RWPE2 (cell line): ENCODE data around the gene ZBTB11.
"Not testable (repeated sequence)": the region's sequence is repeated elsewhere in the genome, so short reads cannot be mapped to it uniquely, and the experiment has no call there.

ENCODE experiments used
- ATAC-seq: fragments of 200-7000 bp; cut with Tn5 transposase; 3 replicates; pipeline ENCODE4 v1.9.1; 2021; ENCODE audit warnings: low read depth
- DNase-seq: peaks from one replicate; pipeline ENCODE4 v3.0.0-alpha.2; 2020; ENCODE audit warnings: low spot score
- H3K27ac ChIP-seq: fragments of 450-650 bp; 2 replicates; pipeline ENCODE4 v1.5.1; 2017; ENCODE audit warnings: mild to moderate bottlenecking; ENCODE audit not compliant: poor library complexity, severe bottlenecking
- H3K27me3 ChIP-seq: fragments of 250-450 bp; sonication (Bioruptor Pico); 2 replicates; pipeline ENCODE4 v1.5.1; 2021; ENCODE audit warnings: mild to moderate bottlenecking, moderate library complexity; ENCODE audit not compliant: insufficient read depth, poor library complexity, severe bottlenecking
- H3K36me3 ChIP-seq: fragments of 250-450 bp; sonication (Bioruptor Pico); 2 replicates; pipeline ENCODE4 v1.5.1; 2020; ENCODE audit warnings: low read depth, mild to moderate bottlenecking, moderate library complexity
- H3K4me1 ChIP-seq: fragments of 250-450 bp; sonication (Bioruptor Pico); 2 replicates; pipeline ENCODE4 v1.5.1; 2021; ENCODE audit warnings: mild to moderate bottlenecking, moderate library complexity; ENCODE audit not compliant: insufficient read depth, poor library complexity, severe bottlenecking
- H3K4me3 ChIP-seq: fragments of 250-450 bp; sonication (Bioruptor Pico); 2 replicates; pipeline ENCODE4 v1.5.1; 2021; ENCODE audit warnings: mild to moderate bottlenecking, moderate library complexity; ENCODE audit not compliant: severe bottlenecking
- H3K9me3 ChIP-seq: fragments of 250-450 bp; sonication (Bioruptor Pico); 2 replicates; pipeline ENCODE4 v1.5.1; 2021; ENCODE audit warnings: mild to moderate bottlenecking, moderate library complexity; ENCODE audit not compliant: severe bottlenecking
- TF ChIP-seq, protein P1 (sequence below): fragments of 450-650 bp; IDR thresholded peaks from one replicate; pipeline ENCODE4 v1.5.1; 2017; ENCODE audit warnings: mild to moderate bottlenecking, moderate library complexity; ENCODE audit not compliant: poor library complexity, severe bottlenecking

The ZBTB11 gene

DNA sequence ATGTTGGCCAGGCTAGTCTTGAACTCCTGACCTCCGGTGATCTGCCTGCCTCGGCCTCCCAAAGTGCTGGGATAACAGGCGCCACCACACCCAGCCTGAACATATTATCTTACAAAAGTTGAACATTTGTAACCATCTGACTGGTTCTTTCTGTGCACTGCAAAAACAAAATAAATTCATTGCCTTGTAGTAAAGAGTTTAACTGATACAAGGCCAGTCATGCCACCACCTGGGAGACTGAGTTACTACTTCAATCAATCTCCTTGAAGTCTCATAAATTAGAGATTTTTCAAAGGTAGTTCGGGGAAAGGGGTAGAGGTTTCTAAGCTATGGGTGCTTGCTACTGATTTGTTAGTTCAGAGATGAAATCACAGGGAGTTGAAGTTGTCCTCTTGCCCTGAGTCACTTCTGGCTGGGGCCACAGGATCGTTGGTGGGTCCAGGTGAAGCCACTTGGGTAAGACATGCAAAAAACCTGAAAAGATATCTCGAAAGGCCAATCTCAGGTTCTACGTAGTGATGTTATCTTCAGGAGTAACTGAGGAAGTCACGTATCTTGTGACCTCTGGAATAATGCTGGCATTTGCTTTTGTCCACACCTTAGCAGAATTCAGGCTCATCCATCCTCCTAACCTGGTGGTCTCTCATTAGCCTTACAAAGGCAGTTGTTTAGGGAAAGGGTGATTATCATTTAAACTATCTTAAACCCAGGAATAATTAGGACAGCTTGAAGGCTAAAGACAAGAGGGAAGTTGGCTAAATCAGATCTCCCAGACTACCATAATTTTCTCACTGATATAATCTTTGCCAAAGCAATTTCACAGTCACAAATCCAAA lies 33.7 kb downstream of the ZBTB11 start:
- Histone ChIP-seq H3K27ac (peak overlapping the region; percentile 33), H3K27me3 (no peaks in the 10 kb centered on the region), H3K36me3 (peaks cover 1% of the 10 kb centered on the region; the same call in 1 of the 2 replicates), H3K4me1 (peaks cover 8% of the 10 kb centered on the region), H3K4me3 (no peak overlapping the region), H3K9me3 (no peaks in the 10 kb centered on the region)
- TF ChIP-seq, protein P1, sequence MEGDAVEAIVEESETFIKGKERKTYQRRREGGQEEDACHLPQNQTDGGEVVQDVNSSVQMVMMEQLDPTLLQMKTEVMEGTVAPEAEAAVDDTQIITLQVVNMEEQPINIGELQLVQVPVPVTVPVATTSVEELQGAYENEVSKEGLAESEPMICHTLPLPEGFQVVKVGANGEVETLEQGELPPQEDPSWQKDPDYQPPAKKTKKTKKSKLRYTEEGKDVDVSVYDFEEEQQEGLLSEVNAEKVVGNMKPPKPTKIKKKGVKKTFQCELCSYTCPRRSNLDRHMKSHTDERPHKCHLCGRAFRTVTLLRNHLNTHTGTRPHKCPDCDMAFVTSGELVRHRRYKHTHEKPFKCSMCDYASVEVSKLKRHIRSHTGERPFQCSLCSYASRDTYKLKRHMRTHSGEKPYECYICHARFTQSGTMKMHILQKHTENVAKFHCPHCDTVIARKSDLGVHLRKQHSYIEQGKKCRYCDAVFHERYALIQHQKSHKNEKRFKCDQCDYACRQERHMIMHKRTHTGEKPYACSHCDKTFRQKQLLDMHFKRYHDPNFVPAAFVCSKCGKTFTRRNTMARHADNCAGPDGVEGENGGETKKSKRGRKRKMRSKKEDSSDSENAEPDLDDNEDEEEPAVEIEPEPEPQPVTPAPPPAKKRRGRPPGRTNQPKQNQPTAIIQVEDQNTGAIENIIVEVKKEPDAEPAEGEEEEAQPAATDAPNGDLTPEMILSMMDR: no peak
- no peak for DNase-seq
- ATAC-seq: no peak

DNA sequence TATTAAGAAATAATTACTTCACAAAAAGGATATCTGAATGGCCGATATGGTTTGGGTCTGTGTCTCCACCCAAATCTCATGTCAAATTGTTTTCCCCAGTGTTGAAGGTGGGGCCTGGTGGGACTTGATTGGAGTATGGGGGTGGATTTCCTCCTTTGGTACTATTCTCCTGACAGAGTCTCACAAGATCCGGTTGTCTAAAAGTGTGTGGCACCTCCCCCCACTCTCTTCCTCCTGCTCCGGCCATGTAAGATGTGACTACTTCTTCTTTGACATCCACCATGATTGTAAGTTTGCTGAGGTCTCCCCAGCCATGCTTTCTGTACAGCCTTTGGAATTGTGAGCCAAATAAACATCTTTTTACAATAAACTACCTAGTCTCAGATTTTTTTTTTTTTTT lies 34.5 kb downstream of the ZBTB11 start:
- DNase-seq (no peak), ATAC-seq (no peak)
- H3K9me3 ChIP-seq: no peaks in the 10 kb centered on the region
- TF ChIP-seq, protein P1: no peak
- no peaks in the 10 kb centered on the region for H3K27me3 ChIP-seq
- no peak overlapping the region for H3K4me3 ChIP-seq
- no peak overlapping the region for H3K27ac ChIP-seq
- H3K4me1 ChIP-seq: peaks cover 8% of the 10 kb centered on the region
- H3K36me3 ChIP-seq: no peaks in the 10 kb centered on the region

DNA sequence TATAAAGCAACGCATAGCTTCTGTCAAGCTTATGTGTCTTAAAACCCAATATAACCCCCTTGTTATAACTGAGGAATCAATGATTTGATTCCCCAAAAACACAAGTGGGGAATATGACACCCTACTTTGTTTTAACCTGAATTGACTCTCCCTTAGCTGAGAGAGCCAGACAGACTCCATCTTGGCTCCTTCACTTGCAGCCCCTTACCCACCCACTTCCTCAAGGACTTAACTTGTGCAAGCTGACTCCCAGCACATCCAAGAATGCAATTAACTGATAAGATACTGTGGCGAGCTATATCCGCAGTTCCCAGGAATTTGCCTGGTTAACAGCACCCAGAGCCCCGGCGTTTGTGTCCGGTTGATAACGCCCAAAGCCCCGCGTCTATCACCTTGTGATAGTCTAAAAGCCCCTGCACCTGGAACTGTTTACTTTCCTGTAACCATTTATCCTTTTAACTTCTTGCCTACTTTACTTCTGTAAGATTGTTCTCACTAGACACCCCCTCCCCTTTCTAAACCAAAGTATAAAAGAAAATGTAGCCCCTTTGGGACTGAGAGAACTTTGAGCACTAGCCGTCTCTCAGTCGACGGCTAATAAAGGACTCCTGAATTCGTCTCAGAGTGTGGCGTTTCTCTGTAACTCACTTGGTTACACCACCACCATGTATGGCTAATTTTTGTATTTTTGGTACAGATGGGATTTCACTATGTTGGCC lies 35.4 kb downstream of the ZBTB11 start:
- H3K27ac ChIP-seq, H3K4me1 ChIP-seq, DNase-seq, ATAC-seq, H3K9me3 ChIP-seq, H3K36me3 ChIP-seq, H3K27me3 ChIP-seq, H3K4me3 ChIP-seq: not testable (repeated sequence)

DNA sequence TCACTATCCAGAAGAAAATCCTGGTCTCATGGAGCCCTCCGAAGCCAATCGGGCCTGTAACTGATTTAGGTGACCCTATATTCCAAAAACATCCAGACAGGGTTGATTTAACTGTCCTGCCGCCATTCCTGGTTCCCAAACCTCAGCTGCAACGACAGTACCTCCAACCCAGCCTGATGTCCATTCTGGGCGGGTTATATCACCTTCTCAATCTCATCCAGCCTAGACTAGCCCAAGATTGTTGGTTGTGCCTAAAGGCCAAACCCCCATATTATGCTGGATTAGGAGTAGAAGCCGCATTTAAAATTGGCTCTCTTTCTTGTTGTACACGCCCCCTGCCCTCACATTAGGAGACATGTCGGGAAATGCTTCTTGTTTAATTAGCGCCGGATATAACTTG lies 36.7 kb downstream of the ZBTB11 start:
- peaks cover 8% of the 10 kb centered on the region for H3K4me1 ChIP-seq
- DNase-seq (no peak), ATAC-seq (no peak)
- H3K9me3 ChIP-seq: no peaks in the 10 kb centered on the region
- H3K4me3 ChIP-seq: no peak overlapping the region
- TF ChIP-seq, protein P1: no peak
- no peaks in the 10 kb centered on the region for H3K36me3 ChIP-seq
- H3K27me3 ChIP-seq: no peaks in the 10 kb centered on the region
- no peak overlapping the region for H3K27ac ChIP-seq

DNA sequence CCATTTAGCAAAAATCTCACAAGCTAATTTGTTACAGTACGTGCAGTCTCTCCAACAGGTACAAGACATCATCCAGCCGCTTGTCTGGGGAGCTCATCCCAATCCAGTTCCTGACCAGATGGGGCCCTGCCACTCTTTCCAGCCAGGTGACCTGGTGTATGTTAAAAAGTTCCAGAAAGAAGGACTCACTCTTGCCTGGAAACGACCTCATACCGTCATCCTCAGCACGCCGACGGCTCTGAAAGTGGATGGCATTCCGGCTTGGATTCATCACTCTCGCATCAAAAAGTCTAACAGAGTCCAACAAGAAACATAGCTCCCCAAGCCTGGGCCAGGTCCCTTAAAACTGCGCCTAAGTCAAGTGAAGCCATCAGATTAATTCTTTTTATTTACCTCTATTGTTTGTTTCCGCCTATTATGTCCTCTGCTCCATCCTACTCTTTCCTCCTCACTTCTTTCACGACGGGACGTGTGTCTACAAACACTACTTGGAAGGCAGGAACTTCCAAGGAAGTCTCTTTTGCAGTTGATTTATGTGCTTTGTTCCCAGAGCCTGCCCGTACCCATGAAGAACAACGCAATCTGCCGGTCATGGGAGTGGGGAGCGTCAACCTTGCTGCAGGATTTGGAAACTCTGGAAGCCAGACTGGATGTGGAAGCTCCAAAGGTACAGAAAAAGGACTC lies 37.5 kb downstream of the ZBTB11 start:
- ATAC-seq: no peak
- no peak overlapping the region for H3K27ac ChIP-seq
- H3K4me1 ChIP-seq: peaks cover 4% of the 10 kb centered on the region
- DNase-seq: no peak
- H3K27me3 ChIP-seq: no peaks in the 10 kb centered on the region
- H3K9me3 ChIP-seq: no peaks in the 10 kb centered on the region
- no peaks in the 10 kb centered on the region for H3K36me3 ChIP-seq
- no peak overlapping the region for H3K4me3 ChIP-seq
- TF ChIP-seq, protein P1: no peak
